Ascending aorta (tissue), 2 donors: ENCODE data around the gene KCNMA1. TPM values are rescaled to one million over a fixed set of nuclear protein-coding genes. Genes with fewer than 3 reads are reported as not detected.

ENCODE experiments used
- DNase-seq, 2 donors: peaks; one replicate each; pipeline ENCODE4 v3.0.0-alpha.2; 2019; ENCODE audit warnings: low spot score in 2 of 2
- H3K27ac ChIP-seq, 2 donors: fragments of 200-600 bp; sonication (generic); one replicate each; pipeline ENCODE4 v1.5.1; 2016 to 2017; ENCODE audit warnings: mild to moderate bottlenecking in 1 of 2
- H3K27me3 ChIP-seq: fragments of 200-600 bp; sonication (generic); one replicate; pipeline ENCODE4 v1.5.1; 2017
- H3K36me3 ChIP-seq, 2 donors: fragments of 200-600 bp; sonication (generic); one replicate each; pipeline ENCODE4 v1.5.1; 2016
- H3K4me1 ChIP-seq, 2 donors: fragments of 200-600 bp; sonication (generic); one replicate each; pipeline ENCODE4 v1.5.1; 2016 to 2017; ENCODE audit warnings: mild to moderate bottlenecking in 1 of 2
- H3K4me3 ChIP-seq, 2 donors: fragments of 200-600 bp; sonication (generic); one replicate each; pipeline ENCODE4 v1.5.1; 2016 to 2017; ENCODE audit warnings: mild to moderate bottlenecking in 1 of 2
- H3K9me3 ChIP-seq, 2 donors: fragments of 200-600 bp; sonication (generic); one replicate each; pipeline ENCODE4 v1.5.1; 2016
- CTCF ChIP-seq, 3 experiments: fragments of 200-600 bp in 2 of 3; fragments of 450-650 bp in 1 of 3; sonication (generic) in 2 of 3; IDR thresholded peaks; one replicate each; pipeline ENCODE4 v1.5.1; 2016 to 2019; ENCODE audit warnings: antibody characterized with exemption in 3 of 3, mild to moderate bottlenecking in 1 of 3, moderate library complexity in 1 of 3
- intact Hi-C: fragments of 100-400 bp; cut with DNase I; formaldehyde crosslinking; loops from one replicate; pipeline ENCODE4 v1.15.1; 2023
- total RNA-seq: library from RNA; depleted of rRNA; stranded (reverse); fragments of >200 nt; gene quantifications from one replicate; pipeline ENCODE4 v1.1.0, GENCODE V29; 2016

Gene KCNMA1
- total RNA-seq, 1 donor from 2014 or later: 28.6 TPM

- Histone ChIP-seq H3K4me3 (no peak overlapping the region), H3K27me3 (no peaks in the 10 kb centered on the region), H3K27ac (no peak overlapping the region), H3K36me3 (no peaks in the 10 kb centered on the region), H3K9me3 (no peaks in the 10 kb centered on the region), H3K4me1 (peaks cover 2 to 6% of the 10 kb centered on the region in 2 donors)
- no peak for DNase-seq
- intact Hi-C loops: no loop called here
- TF ChIP-seq CTCF (IDR thresholded peaks at IDR 0.05): no peak
Measured at GRCh38 chr10:77457721-77458120, 179.9 kb downstream of the KCNMA1 start.

GRCh38 chr10:77457266-77457665 lies 180.3 kb downstream of the KCNMA1 start:
- intact Hi-C loops: no loop called here
- Histone ChIP-seq H3K27me3 (no peaks in the 10 kb centered on the region), H3K4me1 (peaks cover 2 to 6% of the 10 kb centered on the region in 2 donors), H3K4me3 (no peak overlapping the region), H3K9me3 (no peaks in the 10 kb centered on the region), H3K27ac (no peak overlapping the region), H3K36me3 (no peaks in the 10 kb centered on the region)
- TF ChIP-seq CTCF (IDR thresholded peaks at IDR 0.05): no peak
- DNase-seq: no peak

DNA sequence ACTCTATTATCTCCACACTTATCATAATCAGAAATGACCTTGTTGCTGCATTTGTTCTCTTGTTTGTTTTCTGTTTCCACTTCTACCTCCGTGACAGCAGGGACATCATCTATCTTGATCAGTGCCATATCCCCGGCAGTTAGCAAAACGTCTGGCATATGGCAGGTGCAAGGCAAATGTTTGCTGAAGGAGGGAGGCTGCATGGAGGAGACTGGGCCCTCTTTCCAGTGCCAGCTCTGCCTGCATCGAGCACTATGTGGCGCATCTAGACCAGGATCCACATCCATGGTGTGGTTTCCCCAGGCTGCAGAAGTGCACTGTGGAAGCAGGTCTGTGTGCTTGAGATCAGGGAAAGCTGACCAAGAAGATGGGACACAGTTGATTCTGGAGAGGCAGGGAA lies 181.2 kb downstream of the KCNMA1 start:
- Histone ChIP-seq H3K27me3 (no peaks in the 10 kb centered on the region), H3K4me3 (no peak overlapping the region)
- intact Hi-C loops: no loop called here

DNA sequence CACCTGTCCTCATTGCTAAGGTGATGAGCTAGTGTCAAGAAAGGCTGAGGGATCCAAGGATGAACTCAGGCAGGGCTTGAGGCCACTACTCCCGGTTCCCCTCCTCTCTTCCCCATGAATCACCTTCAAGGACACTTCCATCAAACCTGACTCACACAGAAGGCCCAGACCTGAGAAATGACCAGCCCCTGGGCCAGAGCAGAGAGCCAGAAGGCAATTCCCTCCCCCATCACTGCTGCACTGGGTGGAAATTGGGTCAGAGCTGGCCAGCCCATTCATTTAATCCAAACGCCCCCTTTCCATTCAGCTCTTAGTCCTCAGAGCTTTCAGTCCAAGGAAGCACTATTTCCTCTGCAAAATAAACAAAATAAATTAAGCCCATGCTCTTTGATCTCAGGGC lies 182.0 kb downstream of the KCNMA1 start:
- no peak for TF ChIP-seq CTCF (IDR thresholded peaks at IDR 0.05)
- Histone ChIP-seq H3K36me3 (no peaks in the 10 kb centered on the region), H3K9me3 (no peaks in the 10 kb centered on the region), H3K4me3 (no peak overlapping the region), H3K27me3 (no peaks in the 10 kb centered on the region), H3K27ac (no peak overlapping the region), H3K4me1 (peaks cover 2 to 6% of the 10 kb centered on the region in 2 donors)
- intact Hi-C loops: no loop called here
- DNase-seq: no peak

More for the DNA sequence above, 181.2 kb downstream of the KCNMA1 start:
- H3K4me1 ChIP-seq: peaks cover 2 to 6% of the 10 kb centered on the region in 2 donors
- no peak overlapping the region for H3K27ac ChIP-seq
- no peaks in the 10 kb centered on the region for H3K36me3 ChIP-seq
- no peak for DNase-seq
- no peaks in the 10 kb centered on the region for H3K9me3 ChIP-seq
- no peak for TF ChIP-seq CTCF (IDR thresholded peaks at IDR 0.05)

DNA sequence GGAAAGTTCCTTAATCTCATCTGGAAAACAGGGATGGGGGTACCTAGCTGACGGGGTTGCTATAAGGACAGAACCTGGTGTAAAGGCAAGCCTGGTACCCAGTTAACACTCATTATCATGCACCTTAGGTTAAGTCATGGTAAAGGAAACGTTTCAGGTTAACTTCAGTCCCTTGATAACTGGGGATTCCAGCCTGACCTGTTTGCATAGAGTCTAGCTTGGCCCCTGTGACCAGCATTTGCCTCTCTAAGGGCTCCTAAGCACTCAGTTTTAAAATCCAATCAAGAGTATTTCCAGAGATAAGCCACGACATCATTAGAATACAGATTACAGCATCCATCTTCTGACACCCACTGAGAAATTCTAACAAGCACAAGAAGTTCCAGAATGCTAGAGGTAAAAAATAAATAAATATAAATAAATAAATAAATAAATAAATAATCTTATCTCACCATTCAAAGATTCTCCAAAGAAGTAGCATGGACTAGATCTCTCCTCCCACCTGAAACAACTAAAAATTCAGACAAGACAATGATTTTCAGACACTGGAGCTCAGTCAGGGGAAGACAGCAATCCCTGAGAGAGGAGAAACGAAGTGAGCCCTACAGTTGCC lies 184.6 kb downstream of the KCNMA1 start:
- no peak overlapping the region for H3K27ac ChIP-seq
- no peak for DNase-seq

More for the DNA sequence above, 184.6 kb downstream of the KCNMA1 start:
- Histone ChIP-seq H3K27me3 (no peaks in the 10 kb centered on the region), H3K4me3 (no peak overlapping the region), H3K4me1 (peaks cover 2 to 4% of the 10 kb centered on the region in 2 donors), H3K9me3 (no peaks in the 10 kb centered on the region), H3K36me3 (no peaks in the 10 kb centered on the region)
- intact Hi-C loops: no loop called here
- no peak for TF ChIP-seq CTCF (IDR thresholded peaks at IDR 0.05)
